GM20000 (cell line): ENCODE results near the gene PPM1F.

Experiments used
- DNase-seq: peaks from one replicate; pipeline ENCODE4 v3.0.0; 2012; ENCODE audit warnings: low spot score
- CTCF ChIP-seq: IDR thresholded peaks from 2 replicates; pipeline ENCODE4 v1.5.1; 2012; ENCODE audit warnings: mild to moderate bottlenecking, control low read depth; ENCODE audit errors: extremely low read depth, missing control alignments

The PPM1F gene

GRCh38 chr22:21933910-21934309, 18.7 kb downstream of the PPM1F start:
- no peak for TF ChIP-seq CTCF

GRCh38 chr22:21933413-21933812, 19.2 kb downstream of the PPM1F start:
- DNase-seq: no peak
- TF ChIP-seq CTCF: no peak

More at GRCh38 chr22:21933910-21934309, 18.7 kb downstream of the PPM1F start:
- no peak for DNase-seq

DNA sequence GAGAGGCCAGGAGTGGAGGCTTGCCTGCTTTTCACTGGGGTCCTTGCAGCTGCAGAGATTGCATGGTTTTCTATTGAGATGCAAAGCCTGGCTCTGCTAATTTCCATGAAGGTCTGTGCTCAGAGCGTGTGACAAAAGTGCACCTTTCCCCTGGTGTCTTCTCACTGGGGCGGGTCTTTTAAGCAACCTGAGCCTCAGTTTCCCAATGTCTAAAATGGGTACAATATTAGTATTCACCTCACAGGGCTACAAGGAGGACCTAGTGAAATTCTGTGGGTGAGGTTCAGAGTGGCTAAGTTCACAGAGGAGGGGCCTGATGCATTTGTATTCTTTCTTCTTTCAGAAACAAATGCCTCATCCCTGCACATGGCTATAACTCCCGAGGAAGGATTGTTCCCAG, 20.3 kb downstream of the PPM1F start:
- DNase-seq: no peak
- TF ChIP-seq CTCF: no peak

DNA sequence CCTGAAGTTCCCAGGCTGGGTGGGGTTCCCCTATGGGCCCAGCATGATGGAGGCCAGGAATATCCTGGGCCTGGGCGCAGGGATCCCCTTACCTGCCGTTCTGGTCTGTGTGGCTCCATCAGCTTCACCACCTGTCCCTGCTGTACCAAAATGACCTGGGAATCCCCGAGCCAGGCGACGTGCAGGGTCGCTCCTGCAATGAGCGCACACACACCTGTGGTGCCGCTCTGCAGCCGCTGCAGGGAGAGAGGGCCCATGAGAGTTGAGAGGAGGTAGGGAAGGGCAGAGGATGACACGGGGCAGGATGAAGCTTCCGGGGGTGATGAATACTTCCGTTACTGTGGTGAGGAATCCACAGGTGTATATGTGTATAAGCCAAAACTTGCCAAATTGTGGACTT, 21.6 kb downstream of the PPM1F start:
- DNase-seq: no peak
- no peak for TF ChIP-seq CTCF

GRCh38 chr22:21929253-21929652, 23.4 kb downstream of the PPM1F start:
- no peak for TF ChIP-seq CTCF
- DNase-seq: no peak

- TF ChIP-seq CTCF: no peak
- no peak for DNase-seq
Observed at GRCh38 chr22:21928048-21928447, 24.6 kb downstream of the PPM1F start.

- TF ChIP-seq CTCF: no peak
- DNase-seq: no peak
Observed at GRCh38 chr22:21927174-21927823, 25.3 kb downstream of the PPM1F start.
